Activated T-cell treated with anti-CD3 and anti-CD28 coated beads, Interleukin-2, amount 50 U/mL, for 48 hours (primary cell): ENCODE results near the gene HEPHL1.
"Not testable (repeated sequence)": the region's sequence is repeated elsewhere in the genome, so short reads cannot be mapped to it uniquely, and the experiment has no call there.

ENCODE experiments used
- DNase-seq, 2 experiments: peaks; one replicate each; pipeline ENCODE4 v3.0.0-alpha.2; 2020

The HEPHL1 gene

DNA sequence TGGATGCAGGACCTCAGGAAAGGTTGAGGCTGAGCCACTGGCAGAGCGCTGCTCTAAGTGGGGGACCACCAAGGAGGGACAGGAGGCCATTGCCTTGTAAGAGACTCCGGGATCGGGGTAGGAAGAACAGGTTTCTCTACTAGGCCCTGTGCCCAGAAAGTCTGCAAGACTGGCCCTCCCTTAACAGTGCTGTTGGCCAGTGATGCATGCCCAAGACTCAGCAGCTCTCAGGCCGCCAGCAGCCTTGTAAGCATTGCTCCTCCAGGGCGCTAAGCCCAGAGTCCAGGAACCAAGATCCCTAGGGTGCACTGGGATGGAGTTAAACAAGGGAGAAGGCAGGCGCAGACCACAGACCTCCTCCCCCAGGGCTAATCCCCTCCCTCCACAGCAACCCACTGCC, 68.2 kb downstream of the HEPHL1 start:
- no peak for DNase-seq

DNA sequence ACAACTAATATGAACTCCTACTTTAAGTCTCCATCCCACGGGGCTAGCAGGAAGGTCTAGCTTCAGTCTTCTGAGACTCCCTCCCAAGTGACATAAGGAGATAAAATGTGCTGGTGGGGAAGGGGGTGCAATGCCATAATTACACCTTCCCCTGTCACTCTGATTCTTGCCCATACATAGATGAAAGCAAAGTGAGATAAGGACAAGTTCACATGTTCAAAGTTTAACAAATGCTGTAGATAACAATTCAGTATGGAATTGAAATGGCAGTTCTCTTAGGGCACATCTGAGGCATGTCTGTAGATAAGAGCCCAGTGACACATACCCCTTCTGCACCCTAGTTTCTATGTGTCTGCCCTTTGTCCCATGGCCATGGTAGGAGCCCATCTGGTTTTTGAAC, 69.2 kb downstream of the HEPHL1 start:
- DNase-seq = no peak

DNA sequence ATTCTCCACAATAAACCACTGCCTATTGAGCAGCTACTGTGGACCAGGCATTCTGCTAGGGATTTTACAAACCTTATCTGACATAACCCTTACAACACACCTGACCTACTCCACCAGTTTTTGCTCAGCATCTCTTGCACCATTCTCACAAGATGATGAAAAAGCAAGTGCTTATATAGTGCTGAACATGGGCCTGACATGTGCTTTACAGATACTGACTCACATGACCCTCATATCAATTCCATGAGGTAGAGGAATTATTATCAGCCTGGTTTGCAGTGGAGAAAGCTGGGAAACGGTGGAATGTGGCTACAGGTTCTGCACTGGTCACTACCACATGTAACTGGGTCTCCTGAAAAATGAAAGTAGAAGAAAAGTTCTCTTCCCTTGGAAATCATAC, 69.9 kb downstream of the HEPHL1 start:
- DNase-seq = no peak

DNA sequence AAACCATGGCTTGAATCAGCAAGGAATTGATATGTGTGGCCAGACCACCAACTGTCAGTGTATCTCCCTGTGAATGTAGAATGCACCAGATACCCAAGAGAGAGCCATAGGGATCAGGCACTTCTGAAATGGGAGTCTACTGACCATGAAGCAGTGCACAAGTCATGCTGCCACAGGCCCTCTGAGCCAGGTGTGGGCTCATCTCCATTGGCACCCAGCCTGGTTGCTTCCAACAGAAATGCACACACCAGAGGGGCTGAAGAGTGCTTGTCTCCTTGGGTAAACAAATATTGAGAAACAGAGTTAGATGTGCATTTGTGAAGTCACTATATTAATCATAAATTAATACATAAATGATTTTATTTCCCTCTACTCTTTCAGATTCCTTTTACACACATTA, 79.1 kb downstream of the HEPHL1 start:
- DNase-seq = no peak

DNA sequence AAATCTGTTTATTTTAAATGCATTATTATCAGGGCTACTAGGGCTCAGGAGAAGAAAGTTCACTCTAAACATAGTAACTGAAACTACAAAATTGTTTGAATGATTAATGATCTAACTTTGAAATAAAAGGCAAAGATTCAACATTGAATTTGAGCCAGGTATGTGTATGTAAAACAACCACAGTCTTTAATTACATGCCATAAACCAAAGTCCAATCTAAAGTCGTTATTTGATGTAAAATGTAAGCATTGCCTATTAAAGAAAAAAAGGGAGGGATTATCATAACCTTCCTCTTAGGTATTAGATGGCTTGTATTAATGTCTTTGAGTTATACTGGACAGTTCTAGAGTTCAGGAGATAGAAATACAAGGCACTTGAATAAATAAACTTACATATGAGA, 82.3 kb downstream of the HEPHL1 start:
- no peak for DNase-seq

DNA sequence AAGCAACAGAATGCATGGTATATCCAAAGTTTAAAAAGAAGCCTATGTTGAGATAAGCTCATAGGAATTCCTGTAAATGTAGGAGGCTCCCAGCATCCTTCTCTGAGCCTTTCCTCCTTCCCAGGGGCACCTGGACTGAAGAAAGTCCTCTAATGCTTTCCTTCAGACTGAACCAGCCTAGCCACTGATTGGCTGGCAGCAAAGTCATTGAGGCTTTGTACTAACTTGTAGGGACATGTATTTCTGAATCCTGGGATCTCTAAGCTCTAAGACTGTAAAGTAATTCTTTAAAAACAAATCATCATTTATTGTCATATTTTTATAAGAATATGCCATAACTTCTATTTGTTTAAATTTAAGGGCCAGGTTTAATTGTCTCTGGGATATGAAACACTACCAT, 83.6 kb downstream of the HEPHL1 start:
- DNase-seq = no peak

DNA sequence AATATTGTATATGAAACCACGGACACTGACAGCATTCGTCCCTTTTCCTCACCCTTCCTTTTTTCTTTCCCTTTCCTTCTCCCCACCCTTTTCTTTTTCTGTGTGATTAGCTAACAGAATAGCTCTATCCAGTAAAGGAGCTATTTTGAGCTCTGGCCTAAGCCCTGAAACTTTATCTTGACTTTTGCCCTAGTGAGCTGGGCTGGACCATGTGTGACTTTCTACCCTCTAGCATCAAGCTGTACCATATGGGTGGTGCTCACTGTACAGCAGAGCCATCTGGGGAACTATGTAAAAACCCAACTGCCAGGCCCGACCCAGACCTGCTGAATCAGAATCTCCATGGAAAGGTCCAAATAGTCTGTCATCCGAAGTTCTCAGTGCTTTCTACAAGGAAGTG, 85.6 kb downstream of the HEPHL1 start:
- no peak for DNase-seq

- DNase-seq = no peak
Measured at GRCh38 chr11:94107363-94107762, 86.2 kb downstream of the HEPHL1 start.

DNA sequence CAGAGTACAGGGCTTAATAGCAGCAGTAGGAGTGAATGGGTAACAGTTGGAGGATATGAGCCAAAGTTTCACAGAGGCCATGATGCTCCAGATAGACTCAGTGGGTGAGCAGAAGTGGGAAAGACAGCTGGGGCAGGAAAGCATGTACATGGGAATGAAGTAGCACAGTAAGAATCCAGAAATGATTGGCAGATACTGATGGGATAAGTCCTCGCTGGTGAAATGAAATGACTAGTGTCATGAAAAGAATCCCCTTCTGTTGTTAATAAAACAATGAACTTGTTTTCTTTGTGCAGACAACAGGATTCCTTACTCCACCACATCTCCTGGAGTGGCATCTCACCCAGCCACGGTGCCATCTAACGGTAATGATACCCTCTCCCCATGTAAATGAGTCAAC, 90.1 kb downstream of the HEPHL1 start:
- DNase-seq = no peak

DNA sequence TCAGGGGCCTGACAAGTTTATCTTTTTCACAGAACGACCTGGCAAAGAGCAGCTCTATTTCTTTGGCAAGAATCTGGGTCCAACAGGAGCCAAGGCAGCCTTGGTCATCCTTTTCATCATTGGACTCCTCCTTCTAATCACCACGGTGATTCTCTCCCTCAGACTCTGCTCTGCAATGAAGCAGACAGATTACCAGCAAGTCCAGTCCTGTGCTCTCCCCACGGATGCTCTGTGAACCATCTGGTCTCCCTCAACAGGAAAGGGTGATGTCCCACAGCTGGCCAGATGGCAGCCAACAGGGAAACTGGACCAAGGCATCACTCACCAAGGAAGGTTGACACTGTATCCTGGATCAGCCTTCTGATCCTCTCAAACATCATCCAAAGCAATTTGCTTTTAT, 90.5 kb downstream of the HEPHL1 start:
- no peak for DNase-seq

DNA sequence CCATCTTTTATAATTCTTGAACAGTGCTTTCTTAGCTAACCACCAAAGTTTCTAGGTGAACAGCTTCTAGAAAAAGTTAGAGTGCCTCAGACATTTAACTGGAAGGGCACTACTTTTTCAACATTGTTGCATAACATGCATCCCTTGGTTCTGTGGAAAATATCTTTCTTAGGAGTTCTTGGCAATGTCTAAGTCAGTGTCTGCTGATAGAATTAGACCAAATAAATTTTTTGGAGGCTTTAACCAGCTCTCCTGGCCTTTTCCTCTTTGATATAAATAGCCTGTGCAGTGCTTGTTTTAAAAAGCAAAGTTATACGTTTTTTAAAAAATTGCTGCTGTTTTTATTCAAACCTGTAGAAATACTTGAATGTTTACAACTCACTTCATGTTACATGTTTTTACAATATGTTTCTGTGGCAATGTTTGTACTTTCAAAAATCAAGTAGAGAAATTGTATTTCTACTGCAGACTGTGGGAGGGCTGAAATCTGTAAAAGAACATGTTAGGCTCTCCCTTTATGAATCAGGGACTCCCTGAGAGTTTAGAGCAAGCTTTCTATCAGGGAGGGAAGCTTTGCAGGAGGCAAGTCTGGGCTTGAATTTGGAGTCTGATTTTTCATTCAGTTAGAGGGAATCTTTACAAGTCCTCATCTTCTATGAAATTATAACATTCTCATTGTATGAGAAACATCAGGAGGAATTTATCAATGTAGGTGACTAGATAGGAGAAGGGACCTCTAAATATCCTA, 91.2 kb downstream of the HEPHL1 start:
- no peak for DNase-seq

GRCh38 chr11:94117197-94117574, 96.0 kb downstream of the HEPHL1 start:
- DNase-seq = no peak

- no peak for DNase-seq
Measured at GRCh38 chr11:94117871-94118270, 96.7 kb downstream of the HEPHL1 start.

- not testable (repeated sequence) for DNase-seq
Measured at GRCh38 chr11:94119676-94120075, 98.5 kb downstream of the HEPHL1 start.

DNA sequence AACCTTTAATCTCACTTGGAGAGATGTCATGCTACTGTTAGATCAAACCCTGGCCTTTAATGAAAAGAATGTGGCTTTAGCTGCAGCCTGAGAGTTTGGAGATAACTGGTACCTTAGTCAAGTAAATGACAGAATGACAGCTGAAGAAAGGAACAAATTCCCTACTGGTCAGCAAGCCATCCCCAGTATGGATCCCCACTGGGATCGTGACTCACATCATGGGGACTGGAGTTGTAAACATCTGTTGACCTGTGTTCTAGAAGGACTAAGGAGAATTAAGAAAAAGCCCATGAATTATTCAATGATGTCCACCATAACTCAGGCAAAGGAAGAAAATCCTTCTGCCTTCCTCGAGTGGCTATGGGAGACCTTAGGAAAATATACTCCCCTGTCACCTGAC, 99.4 kb downstream of the HEPHL1 start:
- DNase-seq = not testable (repeated sequence)

- no peak for DNase-seq
Measured at GRCh38 chr11:94120946-94121345, 99.8 kb downstream of the HEPHL1 start.

GRCh38 chr11:94125407-94126115, 104.4 kb downstream of the HEPHL1 start:
- no peak for DNase-seq

GRCh38 chr11:94127638-94128037, 106.5 kb downstream of the HEPHL1 start:
- DNase-seq = no peak

DNA sequence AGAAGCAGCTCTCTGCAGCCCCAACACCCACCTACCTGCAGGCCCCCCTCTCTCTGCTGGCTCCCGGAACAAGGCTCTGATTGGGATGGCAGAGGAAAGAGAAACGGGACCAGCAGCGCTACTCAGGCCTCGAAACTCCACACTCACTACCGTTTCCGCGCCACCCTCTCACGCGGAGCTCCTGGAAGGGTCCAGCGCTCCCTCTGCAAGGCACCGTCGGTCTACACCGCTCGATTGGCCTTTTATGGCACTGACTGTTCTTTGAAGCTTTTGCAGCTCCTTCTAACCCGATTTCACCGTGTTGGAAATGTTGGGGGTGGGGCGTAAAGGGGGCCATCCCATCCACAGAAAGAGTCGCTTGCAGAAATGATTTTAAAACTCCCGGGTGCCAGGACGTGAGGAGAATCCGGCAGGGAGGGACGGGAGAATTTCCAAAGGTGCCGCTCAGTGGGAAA, 107.2 kb downstream of the HEPHL1 start:
- DNase-seq = no peak

GRCh38 chr11:94128746-94129511, 107.8 kb downstream of the HEPHL1 start, which contains the start of gene PANX1:
Gene PANX1 (plus strand): TSS chr11:94128841. CDS start chr11:94129313, 472 bp downstream.
- peak; percentile 75 to 84 for DNase-seq

DNA sequence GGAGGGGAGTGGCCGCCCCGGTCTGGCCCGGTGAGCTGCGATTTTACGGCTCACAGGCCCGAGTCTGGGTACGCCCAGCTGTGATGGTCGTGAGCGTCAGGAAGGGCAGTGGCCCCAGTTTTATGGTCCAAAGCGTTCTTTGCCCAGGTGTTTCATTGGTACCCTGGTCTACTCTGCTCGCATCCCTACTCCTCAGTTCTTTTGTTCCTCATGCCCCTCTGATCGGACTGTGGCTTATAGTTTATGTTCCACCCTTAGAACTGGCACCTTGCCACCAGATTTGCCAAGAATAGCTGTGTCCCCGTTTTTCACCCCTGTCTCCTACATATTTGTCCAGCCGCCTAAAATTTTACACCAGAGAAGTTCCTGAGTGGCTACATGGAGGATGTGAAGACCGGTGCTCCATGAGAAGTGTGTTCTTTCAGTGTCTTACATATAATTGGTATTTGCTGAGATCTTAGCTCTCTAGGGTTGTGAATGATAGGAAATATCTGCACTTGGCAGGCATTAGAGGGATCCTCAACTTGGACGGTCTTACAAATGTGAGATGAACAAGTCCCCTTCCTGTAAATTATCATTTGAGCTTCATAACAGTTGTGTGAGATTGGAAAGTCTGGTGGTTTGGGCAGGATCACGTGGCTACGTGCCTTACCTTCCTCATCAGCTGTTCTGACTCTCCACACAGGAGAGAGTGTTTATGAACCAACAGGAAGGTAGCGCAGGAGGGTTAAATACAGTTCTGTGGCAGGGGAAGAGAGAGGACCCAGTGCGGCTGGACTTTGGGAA, 108.6 kb downstream of the HEPHL1 start:
- no peak for DNase-seq

GRCh38 chr11:94130298-94131046, 109.3 kb downstream of the HEPHL1 start:
- no peak for DNase-seq
